ENCODE results near the gene ACY1.
A peak's percentile ranks its signal among the peaks of the same experiment; 100 is the strongest.
"Not testable (repeated sequence)": the region's sequence is repeated elsewhere in the genome, so short reads cannot be mapped to it uniquely, and the experiment has no call there.

ACY1 gene

GRCh38 chr3:51992017-51992682, 8.8 kb downstream of the ACY1 start:
- no peak overlapping the region for H3K4me3 ChIP-seq (ENCODE audit: control insufficient read depth, low read depth, low read length)
- DNase-seq (ENCODE audit: low read depth): no peak
- no peak for TF ChIP-seq CTCF (IDR thresholded peaks at IDR 0.05; ENCODE audit: control insufficient read depth, insufficient read depth, low read depth, low read length, missing control alignments)

GRCh38 chr3:51993657-51994056, 10.3 kb downstream of the ACY1 start:
- not testable (repeated sequence) for H3K4me3 ChIP-seq (ENCODE audit: control insufficient read depth, low read depth, low read length)

GRCh38 chr3:51994530-51994929, 11.2 kb downstream of the ACY1 start:
- TF ChIP-seq CTCF (IDR thresholded peaks at IDR 0.05; ENCODE audit: control insufficient read depth, insufficient read depth, low read depth, low read length, missing control alignments): no peak
- no peak for DNase-seq (ENCODE audit: low read depth)
- peak overlapping the region; percentile 90 for H3K4me3 ChIP-seq (ENCODE audit: control insufficient read depth, low read depth, low read length)

More at GRCh38 chr3:51993657-51994056, 10.3 kb downstream of the ACY1 start:
- DNase-seq (ENCODE audit: low read depth): not testable (repeated sequence)

- DNase-seq (ENCODE audit: low read depth): peak; percentile 85
- TF ChIP-seq CTCF (IDR thresholded peaks at IDR 0.05; ENCODE audit: control insufficient read depth, insufficient read depth, low read depth, low read length, missing control alignments): peak; percentile 9
- H3K4me3 ChIP-seq (ENCODE audit: control insufficient read depth, low read depth, low read length): peak within 1 kb of the TSS; percentile 90
Measured at GRCh38 chr3:51995346-51996163, 12.2 kb downstream of the ACY1 start, which contains the start of gene RPL29. Gene RPL29 (minus strand): TSS chr3:51995895. CDS start chr3:51995461, 434 bp downstream.

- DNase-seq (ENCODE audit: low read depth): no peak
- TF ChIP-seq CTCF (IDR thresholded peaks at IDR 0.05; ENCODE audit: control insufficient read depth, insufficient read depth, low read depth, low read length, missing control alignments): no peak
- no peak overlapping the region for H3K4me3 ChIP-seq (ENCODE audit: control insufficient read depth, low read depth, low read length)
Measured at GRCh38 chr3:51997172-51997571, 13.8 kb downstream of the ACY1 start.

- DNase-seq (ENCODE audit: low read depth): no peak
- no peak for TF ChIP-seq CTCF (IDR thresholded peaks at IDR 0.05; ENCODE audit: control insufficient read depth, insufficient read depth, low read depth, low read length, missing control alignments)
- no peak overlapping the region for H3K4me3 ChIP-seq (ENCODE audit: control insufficient read depth, low read depth, low read length)
Measured at GRCh38 chr3:51997935-51998596, 14.7 kb downstream of the ACY1 start.
